K562 (cell line): ENCODE results near the gene CNTN5. TPM values are rescaled to one million over a fixed set of nuclear protein-coding genes. Genes with fewer than 3 reads are reported as not detected.

Source experiments
- ATAC-seq: fragments of 200-7000 bp; cut with Tn5 transposase; 3 replicates; pipeline ENCODE4 v1.9.1; 2020; ENCODE audit warnings: moderate library complexity
- BruUV-seq: library from RNA; stranded (reverse); fragments of 400-500 nt; replicated peaks from 2 replicates; lab custom pipeline; 2021; lab: Mats Ljungman, UMichigan
- CTCF ChIA-PET: fragments of 300-600 bp; formaldehyde crosslinking; extraction: SDS; loops from one replicate; lab custom pipeline; 2021; ENCODE audit warnings: low intra/inter-chr PET ratio; lab: Yijun Ruan, JAX
- POLR2A ChIA-PET: fragments of 300-600, 350-650 bp; sonication (Branson Sonifier 250); formaldehyde crosslinking; extraction: SDS; loops from one replicate; lab custom pipeline; 2021; ENCODE audit warnings: antibody characterized with exemption, inconsistent platforms; lab: Yijun Ruan, JAX
- DNase-seq, 4 experiments: peaks; one replicate each; pipeline versions ENCODE4 v3.0.0 to v3.0.0-alpha.2; 2011 to 2018; ENCODE audit warnings: low spot score in 3 of 4, mixed read lengths in 3 of 4; ENCODE audit errors: extremely low read depth in 1 of 4
- FAIRE-seq: peaks from 2 replicates; lab custom pipeline; 2011; peaks lifted over from hg19 to GRCh38; lab: Jason Lieb, UNC
- H2AFZ ChIP-seq: 2 replicates; pipeline ENCODE4 v1.6.0; 2011; ENCODE audit warnings: low read depth, low read length, control low read depth, inconsistent platforms
- H3K27ac ChIP-seq: fragments of 200-600 bp; 3 replicates; pipeline ENCODE4 v1.8.0; 2011; ENCODE audit warnings: low read depth, mild to moderate bottlenecking, control low read depth, inconsistent platforms, low read length, moderate library complexity, mixed read lengths; ENCODE audit errors: extremely low read depth
- H3K27me3 ChIP-seq, 2 experiments: fragments of 300-600 bp in 1 of 2; 2 replicates in 1 of 2; 3 replicates in 1 of 2; pipeline versions ENCODE4 v1.6.0 to v1.8.0; 2011; ENCODE audit warnings: inconsistent platforms in 2 of 2, low read length in 2 of 2, mild to moderate bottlenecking in 1 of 2, mixed read lengths in 1 of 2, moderate library complexity in 1 of 2; ENCODE audit not compliant: control insufficient read depth in 2 of 2, insufficient read depth in 2 of 2
- H3K36me3 ChIP-seq: fragments of 300-600 bp; 3 replicates; pipeline ENCODE4 v1.8.0; 2011; ENCODE audit warnings: mild to moderate bottlenecking, low read length, inconsistent platforms; ENCODE audit not compliant: control insufficient read depth, insufficient read depth
- H3K4me1 ChIP-seq, 2 experiments: fragments of 200-600 bp in 1 of 2; replicated peaks in 1 of 2; 2 replicates in 1 of 2; 3 replicates in 1 of 2; pipeline versions ENCODE4 v1.5.1 to v1.8.0; 2011; ENCODE audit warnings: inconsistent platforms in 2 of 2, low read length in 2 of 2, mild to moderate bottlenecking in 1 of 2, mixed read lengths in 1 of 2, moderate library complexity in 1 of 2; ENCODE audit not compliant: control insufficient read depth in 2 of 2, insufficient read depth in 2 of 2
- H3K4me2 ChIP-seq: 2 replicates; pipeline ENCODE4 v1.6.1; 2011; ENCODE audit warnings: low read length, control low read depth, inconsistent platforms, mixed read lengths; ENCODE audit not compliant: insufficient read depth
- H3K4me3 ChIP-seq: fragments of 200-600 bp; sonication (generic), shearing (Covaris generic); 2 replicates; pipeline ENCODE4 v1.5.1; 2016; ENCODE audit warnings: control low read depth, inconsistent platforms
- H3K79me2 ChIP-seq: fragments of 200-600 bp; 3 replicates; pipeline ENCODE4 v1.8.0; 2011; ENCODE audit warnings: low read length, inconsistent platforms; ENCODE audit not compliant: control insufficient read depth, insufficient read depth
- H3K9ac ChIP-seq, 2 experiments: 2 replicates each; pipeline versions ENCODE4 v1.6.0 to v1.6.1; 2011; ENCODE audit warnings: low read depth in 2 of 2, low read length in 2 of 2, control low read depth in 1 of 2, inconsistent platforms in 1 of 2, mild to moderate bottlenecking in 1 of 2, mixed read lengths in 1 of 2; ENCODE audit not compliant: insufficient read depth in 1 of 2
- H3K9me1 ChIP-seq: one replicate; pipeline ENCODE4 v1.6.0; 2011; ENCODE audit warnings: inconsistent platforms, mild to moderate bottlenecking, low read length, moderate library complexity; ENCODE audit not compliant: control insufficient read depth, insufficient read depth
- H3K9me3 ChIP-seq: replicated peaks from 2 replicates; pipeline ENCODE4 v1.5.1; 2011; ENCODE audit warnings: low read depth, low read length, inconsistent platforms; ENCODE audit not compliant: control insufficient read depth, insufficient read depth
- H4K20me1 ChIP-seq: replicated peaks from 2 replicates; pipeline ENCODE4 v1.6.1; 2011; ENCODE audit warnings: low read length, inconsistent platforms, mixed read lengths; ENCODE audit not compliant: control insufficient read depth, insufficient read depth
- CREB3 ChIP-seq: fragments of 450-650 bp; conservative IDR thresholded peaks from 2 replicates; pipeline ENCODE4 v1.6.1; 2016; ENCODE audit warnings: missing genetic modification characterization, low read depth, mild to moderate bottlenecking, missing compliant biosample characterization, moderate library complexity
- CREB5 ChIP-seq: fragments of 250-450 bp; sonication (Bioruptor Pico); IDR thresholded peaks from 2 replicates; pipeline ENCODE4 v1.5.0; 2020; ENCODE audit warnings: mild to moderate bottlenecking
- GTF2A2 ChIP-seq: IDR thresholded peaks from 2 replicates; pipeline ENCODE4 v1.6.1; 2016; ENCODE audit warnings: mild to moderate bottlenecking, missing genetic modification characterization, missing compliant biosample characterization
- L3MBTL2 ChIP-seq: fragments of 450-650 bp; IDR thresholded peaks from 2 replicates; pipeline ENCODE4 v1.6.1; 2016; ENCODE audit warnings: mild to moderate bottlenecking, moderate library complexity
- ZNF644 ChIP-seq: fragments of 200-800 bp; sonication (Bioruptor generic); IDR thresholded peaks from 2 replicates; pipeline ENCODE4 v1.6.1; 2016; ENCODE audit warnings: low read depth, missing genetic modification characterization, missing compliant biosample characterization
- WGBS: fragments of 100-300 bp; shearing (Covaris generic); methylation state at CpG from one replicate; pipeline ENCODE4 v1.1.6; 2016; ENCODE audit warnings: low coverage, mixed read lengths; ENCODE audit not compliant: insufficient coverage; ENCODE audit errors: missing lambda C conversion rate; 5-methylcytosine and 5-hydroxymethylcytosine counted together
- in situ Hi-C: fragments of 300-500 bp; cut with MboI; formaldehyde crosslinking; loops from 4 replicates; pipeline ENCODE4 v1.15.0; 2018; ENCODE audit warnings: inconsistent platforms, mixed read lengths
- intact Hi-C: fragments of 100-400 bp; cut with micrococcal nuclease; formaldehyde crosslinking; loops from 2 replicates; pipeline ENCODE4 v1.14.2; 2022
- polyA plus RNA-seq, 8 experiments: library from polyadenylated mRNA; depleted of rRNA in 4 of 8; stranded (reverse) in 5 of 8; unstranded in 3 of 8; fragments of >200 nt; fragmentation: Nextera tagmentation in 2 of 8; fragmentation: Illumina TruSeq in 1 of 8; extraction: Ambion mirVana in 2 of 8; extraction: Trizol in 1 of 8; gene quantifications; 2 replicates each; pipeline versions ENCODE4 v1.2.1 to v1.2.3, GENCODE V29; 2011 to 2014; ENCODE audit warnings: inconsistent platforms in 1 of 8, missing spikeins in 1 of 8
- total RNA-seq, 7 experiments: library from RNA; depleted of rRNA in 6 of 7; stranded (reverse); fragments of >200 nt in 6 of 7; fragmentation: Illumina TruSeq in 2 of 7; extraction: Trizol in 2 of 7; gene quantifications; 2 replicates each; pipeline versions ENCODE4 v1.2.1 to v1.2.3, GENCODE V29; 2011 to 2021; ENCODE audit warnings: low replicate concordance in 1 of 7
- TF ChIP-seq, protein P1 (sequence below): fragments of 200-600 bp; sonication (generic); IDR thresholded peaks from one replicate; pipeline ENCODE4 v1.6.1; 2012; ENCODE audit warnings: mild to moderate bottlenecking, low read depth, low read length, inconsistent platforms
- TF ChIP-seq, protein P2 (sequence below), 2 experiments: fragments of 450-650 bp in 1 of 2; sonication (generic) in 1 of 2; formaldehyde crosslinking in 1 of 2; IDR thresholded peaks in 1 of 2; conservative IDR thresholded peaks in 1 of 2; 2 replicates each; pipeline versions ENCODE4 v1.6.1 to v1.8.1; 2016 to 2023; ENCODE audit warnings: mild to moderate bottlenecking in 2 of 2, moderate library complexity in 2 of 2, inconsistent platforms in 1 of 2, missing genetic modification reagents in 1 of 2

The CNTN5 gene
- total and polyA plus RNA-seq, 9 of the 15 experiments (the other 6 are each of a cell fraction or from before 2014, with no cell fraction given): 0.03 TPM; not detected in 8

- CTCF ChIA-PET: no interaction called here
- Histone ChIP-seq H3K27ac (no peak overlapping the region), H3K36me3 (no peaks in the 10 kb centered on the region), H3K4me3 (no peak overlapping the region), H3K9ac (no peak overlapping the region), H3K4me2 (no peak overlapping the region), H3K9me1 (no peaks in the 10 kb centered on the region), H3K79me2 (no peaks in the 10 kb centered on the region), H4K20me1 (no peaks in the 10 kb centered on the region), H3K27me3 (no peaks in the 10 kb centered on the region), H3K9me3 (no peaks in the 10 kb centered on the region), H3K4me1 (no peaks in the 10 kb centered on the region), H2AFZ (no peak overlapping the region)
- no TSS peak for BruUV-seq
- POLR2A ChIA-PET: no interaction called here
- FAIRE-seq: no peak
- intact Hi-C loops: no loop called here
- no peak for DNase-seq
- in situ Hi-C loops: no loop called here
- ATAC-seq: no peak
- 3% methylated on average over 4 of the region's 4 CpGs for WGBS
- TF ChIP-seq, protein P1, sequence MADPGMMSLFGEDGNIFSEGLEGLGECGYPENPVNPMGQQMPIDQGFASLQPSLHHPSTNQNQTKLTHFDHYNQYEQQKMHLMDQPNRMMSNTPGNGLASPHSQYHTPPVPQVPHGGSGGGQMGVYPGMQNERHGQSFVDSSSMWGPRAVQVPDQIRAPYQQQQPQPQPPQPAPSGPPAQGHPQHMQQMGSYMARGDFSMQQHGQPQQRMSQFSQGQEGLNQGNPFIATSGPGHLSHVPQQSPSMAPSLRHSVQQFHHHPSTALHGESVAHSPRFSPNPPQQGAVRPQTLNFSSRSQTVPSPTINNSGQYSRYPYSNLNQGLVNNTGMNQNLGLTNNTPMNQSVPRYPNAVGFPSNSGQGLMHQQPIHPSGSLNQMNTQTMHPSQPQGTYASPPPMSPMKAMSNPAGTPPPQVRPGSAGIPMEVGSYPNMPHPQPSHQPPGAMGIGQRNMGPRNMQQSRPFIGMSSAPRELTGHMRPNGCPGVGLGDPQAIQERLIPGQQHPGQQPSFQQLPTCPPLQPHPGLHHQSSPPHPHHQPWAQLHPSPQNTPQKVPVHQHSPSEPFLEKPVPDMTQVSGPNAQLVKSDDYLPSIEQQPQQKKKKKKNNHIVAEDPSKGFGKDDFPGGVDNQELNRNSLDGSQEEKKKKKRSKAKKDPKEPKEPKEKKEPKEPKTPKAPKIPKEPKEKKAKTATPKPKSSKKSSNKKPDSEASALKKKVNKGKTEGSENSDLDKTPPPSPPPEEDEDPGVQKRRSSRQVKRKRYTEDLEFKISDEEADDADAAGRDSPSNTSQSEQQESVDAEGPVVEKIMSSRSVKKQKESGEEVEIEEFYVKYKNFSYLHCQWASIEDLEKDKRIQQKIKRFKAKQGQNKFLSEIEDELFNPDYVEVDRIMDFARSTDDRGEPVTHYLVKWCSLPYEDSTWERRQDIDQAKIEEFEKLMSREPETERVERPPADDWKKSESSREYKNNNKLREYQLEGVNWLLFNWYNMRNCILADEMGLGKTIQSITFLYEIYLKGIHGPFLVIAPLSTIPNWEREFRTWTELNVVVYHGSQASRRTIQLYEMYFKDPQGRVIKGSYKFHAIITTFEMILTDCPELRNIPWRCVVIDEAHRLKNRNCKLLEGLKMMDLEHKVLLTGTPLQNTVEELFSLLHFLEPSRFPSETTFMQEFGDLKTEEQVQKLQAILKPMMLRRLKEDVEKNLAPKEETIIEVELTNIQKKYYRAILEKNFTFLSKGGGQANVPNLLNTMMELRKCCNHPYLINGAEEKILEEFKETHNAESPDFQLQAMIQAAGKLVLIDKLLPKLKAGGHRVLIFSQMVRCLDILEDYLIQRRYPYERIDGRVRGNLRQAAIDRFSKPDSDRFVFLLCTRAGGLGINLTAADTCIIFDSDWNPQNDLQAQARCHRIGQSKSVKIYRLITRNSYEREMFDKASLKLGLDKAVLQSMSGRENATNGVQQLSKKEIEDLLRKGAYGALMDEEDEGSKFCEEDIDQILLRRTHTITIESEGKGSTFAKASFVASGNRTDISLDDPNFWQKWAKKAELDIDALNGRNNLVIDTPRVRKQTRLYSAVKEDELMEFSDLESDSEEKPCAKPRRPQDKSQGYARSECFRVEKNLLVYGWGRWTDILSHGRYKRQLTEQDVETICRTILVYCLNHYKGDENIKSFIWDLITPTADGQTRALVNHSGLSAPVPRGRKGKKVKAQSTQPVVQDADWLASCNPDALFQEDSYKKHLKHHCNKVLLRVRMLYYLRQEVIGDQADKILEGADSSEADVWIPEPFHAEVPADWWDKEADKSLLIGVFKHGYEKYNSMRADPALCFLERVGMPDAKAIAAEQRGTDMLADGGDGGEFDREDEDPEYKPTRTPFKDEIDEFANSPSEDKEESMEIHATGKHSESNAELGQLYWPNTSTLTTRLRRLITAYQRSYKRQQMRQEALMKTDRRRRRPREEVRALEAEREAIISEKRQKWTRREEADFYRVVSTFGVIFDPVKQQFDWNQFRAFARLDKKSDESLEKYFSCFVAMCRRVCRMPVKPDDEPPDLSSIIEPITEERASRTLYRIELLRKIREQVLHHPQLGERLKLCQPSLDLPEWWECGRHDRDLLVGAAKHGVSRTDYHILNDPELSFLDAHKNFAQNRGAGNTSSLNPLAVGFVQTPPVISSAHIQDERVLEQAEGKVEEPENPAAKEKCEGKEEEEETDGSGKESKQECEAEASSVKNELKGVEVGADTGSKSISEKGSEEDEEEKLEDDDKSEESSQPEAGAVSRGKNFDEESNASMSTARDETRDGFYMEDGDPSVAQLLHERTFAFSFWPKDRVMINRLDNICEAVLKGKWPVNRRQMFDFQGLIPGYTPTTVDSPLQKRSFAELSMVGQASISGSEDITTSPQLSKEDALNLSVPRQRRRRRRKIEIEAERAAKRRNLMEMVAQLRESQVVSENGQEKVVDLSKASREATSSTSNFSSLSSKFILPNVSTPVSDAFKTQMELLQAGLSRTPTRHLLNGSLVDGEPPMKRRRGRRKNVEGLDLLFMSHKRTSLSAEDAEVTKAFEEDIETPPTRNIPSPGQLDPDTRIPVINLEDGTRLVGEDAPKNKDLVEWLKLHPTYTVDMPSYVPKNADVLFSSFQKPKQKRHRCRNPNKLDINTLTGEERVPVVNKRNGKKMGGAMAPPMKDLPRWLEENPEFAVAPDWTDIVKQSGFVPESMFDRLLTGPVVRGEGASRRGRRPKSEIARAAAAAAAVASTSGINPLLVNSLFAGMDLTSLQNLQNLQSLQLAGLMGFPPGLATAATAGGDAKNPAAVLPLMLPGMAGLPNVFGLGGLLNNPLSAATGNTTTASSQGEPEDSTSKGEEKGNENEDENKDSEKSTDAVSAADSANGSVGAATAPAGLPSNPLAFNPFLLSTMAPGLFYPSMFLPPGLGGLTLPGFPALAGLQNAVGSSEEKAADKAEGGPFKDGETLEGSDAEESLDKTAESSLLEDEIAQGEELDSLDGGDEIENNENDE: no peak
- TF ChIP-seq CREB3 (tag) (no peak), ZNF644 (tag) (no peak), GTF2A2 (no peak), CREB5 (CRISPR knock-in tag) (no peak), L3MBTL2 (no peak)
- TF ChIP-seq, protein P2, sequence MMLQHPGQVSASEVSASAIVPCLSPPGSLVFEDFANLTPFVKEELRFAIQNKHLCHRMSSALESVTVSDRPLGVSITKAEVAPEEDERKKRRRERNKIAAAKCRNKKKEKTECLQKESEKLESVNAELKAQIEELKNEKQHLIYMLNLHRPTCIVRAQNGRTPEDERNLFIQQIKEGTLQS (IDR thresholded peaks at IDR 0.05): no peak
- TF ChIP-seq, protein P2 (CRISPR knock-in tag; conservative IDR thresholded peaks at IDR 0.05): no peak
Measured at GRCh38 chr11:100235085-100235484, 1214.3 kb downstream of the CNTN5 start.
